AG10803 (cell line): ENCODE data around the gene C19orf67.

Source experiments
- DNase-seq: peaks from one replicate; pipeline ENCODE4 v3.0.0; 2010; ENCODE audit warnings: low read depth
- H3K4me3 ChIP-seq: 2 replicates; pipeline ENCODE4 v1.5.1; 2011; ENCODE audit warnings: mild to moderate bottlenecking, low read length, control low read depth
- CTCF ChIP-seq: conservative IDR thresholded peaks from 2 replicates; pipeline ENCODE4 v1.5.1; 2011; ENCODE audit warnings: mild to moderate bottlenecking, low read length, control low read depth, inconsistent platforms

C19orf67 gene

GRCh38 chr19:14061081-14061749, 24.4 kb downstream of the C19orf67 start:
- no peak overlapping the region for H3K4me3 ChIP-seq
- DNase-seq = no peak
- no peak for TF ChIP-seq CTCF

DNA sequence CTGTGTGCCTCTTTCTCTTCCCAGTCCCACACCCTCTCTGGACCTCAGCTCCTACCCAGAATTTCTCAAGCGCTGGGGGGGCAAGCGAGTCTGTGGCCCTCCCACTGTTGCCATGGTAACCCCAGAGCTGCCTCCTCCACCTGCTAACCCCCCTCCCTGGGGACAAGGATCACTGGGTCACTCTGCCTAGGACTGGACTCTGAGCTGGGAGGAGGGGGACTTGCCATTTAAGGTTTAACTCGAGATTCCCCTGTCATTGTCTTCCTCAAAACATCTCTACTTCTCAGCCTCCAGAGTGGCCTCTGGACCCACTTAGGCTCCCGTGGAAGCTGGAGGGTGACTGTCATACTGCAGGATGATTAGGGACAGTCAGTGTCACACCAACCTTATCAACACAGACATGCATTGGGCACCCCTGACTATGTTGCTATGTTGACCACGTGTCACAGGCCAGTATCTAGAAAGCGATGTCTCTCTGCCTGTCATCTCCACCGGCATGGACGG, 25.9 kb downstream of the C19orf67 start:
- TF ChIP-seq CTCF = no peak
- no peak for DNase-seq
- no peak overlapping the region for H3K4me3 ChIP-seq

DNA sequence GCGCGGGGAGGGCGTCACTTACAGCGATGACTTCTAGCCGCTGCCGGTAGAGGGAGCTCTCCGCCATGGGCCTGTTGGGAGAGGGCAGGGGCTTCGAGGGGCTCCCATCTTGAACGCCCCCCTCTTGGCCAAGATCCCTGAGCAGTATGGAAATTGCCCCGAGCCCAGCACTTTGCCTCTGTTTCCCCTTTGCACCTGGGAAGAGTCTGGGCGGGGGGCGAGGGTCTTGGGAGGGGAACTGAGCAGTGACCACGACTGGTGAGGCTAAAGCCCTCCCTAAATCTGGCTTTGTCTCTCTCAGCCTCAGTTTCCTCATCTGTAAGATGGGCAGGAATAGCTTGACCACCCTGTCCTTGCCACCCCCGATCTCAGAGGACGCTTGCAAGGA, 26.5 kb downstream of the C19orf67 start:
- TF ChIP-seq CTCF = peak; percentile 64
- H3K4me3 ChIP-seq = no peak overlapping the region
- no peak for DNase-seq

DNA sequence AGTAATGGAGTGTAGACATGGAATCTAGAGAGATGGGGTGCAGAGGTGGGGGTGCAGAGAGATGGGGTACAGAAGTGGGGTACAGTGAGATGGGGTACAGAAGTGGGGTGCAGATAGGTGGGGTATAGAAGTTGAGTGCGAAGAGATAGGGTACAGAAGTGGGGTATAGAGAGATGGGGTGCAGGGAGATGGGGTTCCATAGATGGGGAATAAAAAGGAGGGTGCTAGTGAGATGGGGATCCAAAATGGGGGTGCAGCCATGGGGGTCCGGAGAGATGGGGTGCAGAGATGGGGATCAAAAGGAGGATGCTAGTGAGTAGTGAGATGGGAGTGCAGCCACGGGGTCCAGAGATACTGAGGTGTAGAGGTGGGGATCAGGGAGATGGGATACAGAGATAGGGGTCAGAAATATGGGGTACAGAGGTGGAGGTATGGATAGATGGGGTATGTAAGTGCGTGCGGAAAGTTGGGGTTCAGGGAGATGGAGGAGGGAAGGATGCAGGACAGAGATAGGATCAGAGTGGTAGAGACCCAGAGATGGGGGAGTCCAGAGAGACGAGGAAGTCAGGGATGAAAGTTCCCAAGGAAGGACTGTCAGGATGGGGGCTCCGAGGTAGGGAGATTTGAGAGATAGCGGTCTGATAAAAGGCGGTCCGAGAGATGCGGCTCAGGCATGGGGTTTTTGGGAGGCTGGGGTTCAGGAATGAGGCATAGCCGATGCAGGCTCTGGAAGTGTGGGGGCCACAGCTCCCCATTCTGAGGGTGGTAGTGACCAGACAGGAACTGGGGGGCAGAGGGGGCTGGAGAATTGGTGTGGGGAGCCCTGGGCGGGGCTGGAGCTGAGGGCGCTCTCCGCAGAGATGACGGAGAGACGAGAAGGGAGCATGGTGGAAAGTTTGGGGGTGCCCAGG, 27.1 kb downstream of the C19orf67 start:
- no peak for TF ChIP-seq CTCF
- H3K4me3 ChIP-seq = peak overlapping the region; percentile 37; the same call in 1 of the 2 replicates
- no peak for DNase-seq

DNA sequence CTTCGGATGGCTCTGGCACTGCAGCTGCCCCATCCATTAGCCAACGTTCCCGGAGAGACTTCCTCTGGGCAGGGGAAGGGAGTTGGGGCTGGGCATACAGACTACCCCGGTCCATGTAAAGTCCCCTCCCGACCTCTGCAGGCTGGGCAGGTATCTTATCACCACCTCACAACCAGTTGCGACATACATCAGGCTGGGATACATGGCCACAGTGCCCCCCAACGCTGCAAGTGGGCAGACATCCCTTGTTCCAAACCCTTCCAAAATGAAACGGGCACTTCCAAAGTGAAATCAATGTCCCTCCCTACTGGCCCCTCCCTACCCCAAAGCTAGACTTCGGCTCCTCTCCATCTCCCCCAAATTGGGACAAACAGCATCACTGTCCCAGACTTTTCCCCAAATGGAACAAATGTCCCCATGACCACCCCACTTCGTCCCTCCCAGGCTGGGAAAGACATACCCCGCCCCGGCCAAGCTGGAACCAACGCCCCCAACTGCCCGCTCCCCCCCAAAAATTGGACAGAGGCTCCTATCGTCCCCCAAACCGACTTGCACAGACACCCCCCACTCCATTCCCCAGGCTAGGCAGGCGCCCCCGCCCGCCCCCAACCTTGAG, 28.7 kb downstream of the C19orf67 start:
- no peak overlapping the region for H3K4me3 ChIP-seq
- no peak for TF ChIP-seq CTCF
- no peak for DNase-seq

GRCh38 chr19:14056069-14056666, 29.4 kb downstream of the C19orf67 start:
- H3K4me3 ChIP-seq = no peak overlapping the region
- no peak for TF ChIP-seq CTCF
- no peak for DNase-seq
